ENCODE results near the gene SF3B4. TPM values are rescaled to one million over a fixed set of nuclear protein-coding genes. Genes with fewer than 3 reads are reported as not detected.

Gene SF3B4
- total and polyA plus RNA-seq, 2 of the 13 experiments (the other 11 are each of a cell fraction or from before 2014, with no cell fraction given), result 13.8 to 14.8 TPM

DNA sequence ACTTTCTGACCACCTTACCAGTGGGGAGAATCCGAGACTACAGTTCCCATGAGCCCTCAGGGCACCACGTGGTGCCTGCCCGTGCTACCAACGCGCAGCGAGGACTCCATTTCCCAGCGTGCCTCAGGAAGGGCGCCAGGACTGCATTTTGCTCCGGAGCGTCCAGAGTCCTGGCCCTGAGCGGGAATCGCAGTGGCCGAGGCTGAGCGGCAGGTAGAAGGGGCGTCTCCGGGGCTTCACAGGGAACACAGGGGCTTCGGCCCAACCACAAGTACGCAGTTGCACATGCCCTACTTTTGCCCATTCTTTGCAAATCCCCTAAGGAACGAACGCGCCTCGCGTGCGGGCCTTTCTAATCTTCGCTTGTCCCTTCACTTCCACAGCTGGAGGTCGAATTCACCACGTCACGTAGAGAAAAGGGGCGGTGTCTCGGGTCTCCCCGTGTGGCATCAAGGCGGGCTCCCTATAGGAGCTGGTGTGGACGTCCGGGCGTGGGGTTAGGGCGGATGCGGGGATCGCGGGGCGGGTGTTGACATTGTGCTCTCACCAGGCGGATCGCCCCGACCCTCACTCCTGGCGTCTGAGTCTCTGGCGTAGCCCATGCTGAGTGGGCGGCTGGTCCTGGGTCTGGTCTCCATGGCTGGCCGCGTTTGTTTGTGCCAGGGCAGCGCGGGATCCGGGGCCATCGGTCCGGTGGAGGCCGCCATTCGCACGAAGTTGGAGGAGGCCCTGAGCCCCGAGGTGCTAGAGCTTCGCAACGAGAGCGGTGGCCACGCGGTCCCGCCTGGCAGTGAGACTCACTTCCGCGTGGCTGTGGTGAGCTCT lies 27.9 kb downstream of the SF3B4 start, which contains the start of gene BOLA1 (continued):
- TF ChIP-seq, protein P1, sequence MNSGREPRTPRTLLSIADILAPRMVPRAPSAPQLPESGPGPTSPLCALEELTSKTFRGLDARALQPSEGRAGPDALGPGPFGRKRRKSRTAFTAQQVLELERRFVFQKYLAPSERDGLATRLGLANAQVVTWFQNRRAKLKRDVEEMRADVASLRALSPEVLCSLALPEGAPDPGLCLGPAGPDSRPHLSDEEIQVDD (CRISPR knock-in tag; IDR thresholded peaks at IDR 0.05; ENCODE audit: borderline replicate concordance), result no peak
- TF ChIP-seq, protein P2, sequence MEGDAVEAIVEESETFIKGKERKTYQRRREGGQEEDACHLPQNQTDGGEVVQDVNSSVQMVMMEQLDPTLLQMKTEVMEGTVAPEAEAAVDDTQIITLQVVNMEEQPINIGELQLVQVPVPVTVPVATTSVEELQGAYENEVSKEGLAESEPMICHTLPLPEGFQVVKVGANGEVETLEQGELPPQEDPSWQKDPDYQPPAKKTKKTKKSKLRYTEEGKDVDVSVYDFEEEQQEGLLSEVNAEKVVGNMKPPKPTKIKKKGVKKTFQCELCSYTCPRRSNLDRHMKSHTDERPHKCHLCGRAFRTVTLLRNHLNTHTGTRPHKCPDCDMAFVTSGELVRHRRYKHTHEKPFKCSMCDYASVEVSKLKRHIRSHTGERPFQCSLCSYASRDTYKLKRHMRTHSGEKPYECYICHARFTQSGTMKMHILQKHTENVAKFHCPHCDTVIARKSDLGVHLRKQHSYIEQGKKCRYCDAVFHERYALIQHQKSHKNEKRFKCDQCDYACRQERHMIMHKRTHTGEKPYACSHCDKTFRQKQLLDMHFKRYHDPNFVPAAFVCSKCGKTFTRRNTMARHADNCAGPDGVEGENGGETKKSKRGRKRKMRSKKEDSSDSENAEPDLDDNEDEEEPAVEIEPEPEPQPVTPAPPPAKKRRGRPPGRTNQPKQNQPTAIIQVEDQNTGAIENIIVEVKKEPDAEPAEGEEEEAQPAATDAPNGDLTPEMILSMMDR (CRISPR knock-in tag; IDR thresholded peaks at IDR 0.05), result no peak
- TF ChIP-seq ZNF672 (CRISPR knock-in tag; IDR thresholded peaks at IDR 0.05), result no peak
- TF ChIP-seq ZNF124 (CRISPR knock-in tag; IDR thresholded peaks at IDR 0.05), result 0 out of 2 replicates have a peak, but pooled peaks have one; percentile 29
- TF ChIP-seq, protein P3, sequence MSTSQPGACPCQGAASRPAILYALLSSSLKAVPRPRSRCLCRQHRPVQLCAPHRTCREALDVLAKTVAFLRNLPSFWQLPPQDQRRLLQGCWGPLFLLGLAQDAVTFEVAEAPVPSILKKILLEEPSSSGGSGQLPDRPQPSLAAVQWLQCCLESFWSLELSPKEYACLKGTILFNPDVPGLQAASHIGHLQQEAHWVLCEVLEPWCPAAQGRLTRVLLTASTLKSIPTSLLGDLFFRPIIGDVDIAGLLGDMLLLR (CRISPR knock-in tag; IDR thresholded peaks at IDR 0.05), result no peak
- TF ChIP-seq ZNF335 (CRISPR knock-in tag; IDR thresholded peaks at IDR 0.05), result peak; percentile 79; the same call in 1 of the 2 replicates
- TF ChIP-seq, protein P4, sequence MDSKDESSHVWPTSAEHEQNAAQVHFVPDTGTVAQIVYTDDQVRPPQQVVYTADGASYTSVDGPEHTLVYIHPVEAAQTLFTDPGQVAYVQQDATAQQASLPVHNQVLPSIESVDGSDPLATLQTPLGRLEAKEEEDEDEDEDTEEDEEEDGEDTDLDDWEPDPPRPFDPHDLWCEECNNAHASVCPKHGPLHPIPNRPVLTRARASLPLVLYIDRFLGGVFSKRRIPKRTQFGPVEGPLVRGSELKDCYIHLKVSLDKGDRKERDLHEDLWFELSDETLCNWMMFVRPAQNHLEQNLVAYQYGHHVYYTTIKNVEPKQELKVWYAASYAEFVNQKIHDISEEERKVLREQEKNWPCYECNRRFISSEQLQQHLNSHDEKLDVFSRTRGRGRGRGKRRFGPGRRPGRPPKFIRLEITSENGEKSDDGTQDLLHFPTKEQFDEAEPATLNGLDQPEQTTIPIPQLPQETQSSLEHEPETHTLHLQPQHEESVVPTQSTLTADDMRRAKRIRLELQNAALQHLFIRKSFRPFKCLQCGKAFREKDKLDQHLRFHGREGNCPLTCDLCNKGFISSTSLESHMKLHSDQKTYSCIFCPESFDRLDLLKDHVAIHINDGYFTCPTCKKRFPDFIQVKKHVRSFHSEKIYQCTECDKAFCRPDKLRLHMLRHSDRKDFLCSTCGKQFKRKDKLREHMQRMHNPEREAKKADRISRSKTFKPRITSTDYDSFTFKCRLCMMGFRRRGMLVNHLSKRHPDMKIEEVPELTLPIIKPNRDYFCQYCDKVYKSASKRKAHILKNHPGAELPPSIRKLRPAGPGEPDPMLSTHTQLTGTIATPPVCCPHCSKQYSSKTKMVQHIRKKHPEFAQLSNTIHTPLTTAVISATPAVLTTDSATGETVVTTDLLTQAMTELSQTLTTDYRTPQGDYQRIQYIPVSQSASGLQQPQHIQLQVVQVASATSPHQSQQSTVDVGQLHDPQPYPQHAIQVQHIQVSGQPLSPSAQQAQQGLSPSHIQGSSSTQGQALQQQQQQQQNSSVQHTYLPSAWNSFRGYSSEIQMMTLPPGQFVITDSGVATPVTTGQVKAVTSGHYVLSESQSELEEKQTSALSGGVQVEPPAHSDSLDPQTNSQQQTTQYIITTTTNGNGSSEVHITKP (CRISPR knock-in tag; IDR thresholded peaks at IDR 0.05; ENCODE audit: low read depth), result peak; percentile 41; the same call in 1 of the 2 replicates
- 0 out of 4 replicates have a peak, but pooled peaks of 1 of the 2 experiments have one; percentile 50 for TF ChIP-seq KLF16 (CRISPR knock-in tag; IDR thresholded peaks at IDR 0.05)
- TF ChIP-seq, protein P5, sequence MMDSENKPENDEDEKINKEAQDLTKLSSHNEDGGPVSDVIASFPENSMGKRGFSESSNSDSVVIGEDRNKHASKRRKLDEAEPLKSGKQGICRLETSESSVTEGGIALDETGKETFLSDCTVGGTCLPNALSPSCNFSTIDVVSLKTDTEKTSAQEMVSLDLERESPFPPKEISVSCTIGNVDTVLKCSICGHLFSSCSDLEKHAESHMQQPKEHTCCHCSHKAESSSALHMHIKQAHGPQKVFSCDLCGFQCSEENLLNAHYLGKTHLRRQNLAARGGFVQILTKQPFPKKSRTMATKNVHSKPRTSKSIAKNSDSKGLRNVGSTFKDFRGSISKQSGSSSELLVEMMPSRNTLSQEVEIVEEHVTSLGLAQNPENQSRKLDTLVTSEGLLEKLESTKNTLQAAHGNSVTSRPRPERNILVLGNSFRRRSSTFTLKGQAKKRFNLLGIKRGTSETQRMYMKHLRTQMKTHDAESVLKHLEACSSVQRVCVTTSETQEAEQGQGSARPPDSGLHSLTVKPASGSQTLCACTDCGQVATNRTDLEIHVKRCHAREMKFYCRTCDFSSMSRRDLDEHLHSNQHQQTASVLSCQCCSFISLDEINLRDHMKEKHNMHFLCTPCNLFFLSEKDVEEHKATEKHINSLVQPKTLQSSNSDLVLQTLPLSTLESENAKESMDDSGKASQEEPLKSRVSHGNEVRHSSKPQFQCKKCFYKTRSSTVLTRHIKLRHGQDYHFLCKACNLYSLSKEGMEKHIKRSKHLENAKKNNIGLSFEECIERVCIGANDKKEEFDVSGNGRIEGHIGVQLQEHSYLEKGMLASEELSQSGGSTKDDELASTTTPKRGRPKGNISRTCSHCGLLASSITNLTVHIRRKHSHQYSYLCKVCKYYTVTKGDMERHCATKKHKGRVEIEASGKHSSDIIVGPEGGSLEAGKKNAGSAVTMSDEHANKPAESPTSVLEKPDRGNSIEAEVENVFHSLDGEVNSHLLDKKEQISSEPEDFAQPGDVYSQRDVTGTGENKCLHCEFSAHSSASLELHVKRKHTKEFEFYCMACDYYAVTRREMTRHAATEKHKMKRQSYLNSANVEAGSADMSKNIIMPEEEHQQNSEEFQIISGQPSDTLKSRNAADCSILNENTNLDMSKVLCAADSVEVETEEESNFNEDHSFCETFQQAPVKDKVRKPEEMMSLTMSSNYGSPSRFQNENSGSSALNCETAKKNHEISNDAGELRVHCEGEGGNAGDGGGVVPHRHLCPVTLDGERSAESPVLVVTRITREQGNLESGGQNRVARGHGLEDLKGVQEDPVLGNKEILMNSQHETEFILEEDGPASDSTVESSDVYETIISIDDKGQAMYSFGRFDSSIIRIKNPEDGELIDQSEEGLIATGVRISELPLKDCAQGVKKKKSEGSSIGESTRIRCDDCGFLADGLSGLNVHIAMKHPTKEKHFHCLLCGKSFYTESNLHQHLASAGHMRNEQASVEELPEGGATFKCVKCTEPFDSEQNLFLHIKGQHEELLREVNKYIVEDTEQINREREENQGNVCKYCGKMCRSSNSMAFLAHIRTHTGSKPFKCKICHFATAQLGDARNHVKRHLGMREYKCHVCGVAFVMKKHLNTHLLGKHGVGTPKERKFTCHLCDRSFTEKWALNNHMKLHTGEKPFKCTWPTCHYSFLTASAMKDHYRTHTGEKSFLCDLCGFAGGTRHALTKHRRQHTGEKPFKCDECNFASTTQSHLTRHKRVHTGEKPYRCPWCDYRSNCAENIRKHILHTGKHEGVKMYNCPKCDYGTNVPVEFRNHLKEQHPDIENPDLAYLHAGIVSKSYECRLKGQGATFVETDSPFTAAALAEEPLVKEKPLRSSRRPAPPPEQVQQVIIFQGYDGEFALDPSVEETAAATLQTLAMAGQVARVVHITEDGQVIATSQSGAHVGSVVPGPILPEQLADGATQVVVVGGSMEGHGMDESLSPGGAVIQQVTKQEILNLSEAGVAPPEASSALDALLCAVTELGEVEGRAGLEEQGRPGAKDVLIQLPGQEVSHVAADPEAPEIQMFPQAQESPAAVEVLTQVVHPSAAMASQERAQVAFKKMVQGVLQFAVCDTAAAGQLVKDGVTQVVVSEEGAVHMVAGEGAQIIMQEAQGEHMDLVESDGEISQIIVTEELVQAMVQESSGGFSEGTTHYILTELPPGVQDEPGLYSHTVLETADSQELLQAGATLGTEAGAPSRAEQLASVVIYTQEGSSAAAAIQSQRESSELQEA (CRISPR knock-in tag; IDR thresholded peaks at IDR 0.05; ENCODE audit: not compliant biosample characterization), result no peak
- peak; percentile 72; the same call in 1 of the 2 replicates for TF ChIP-seq ZNF670 (CRISPR knock-in tag; IDR thresholded peaks at IDR 0.05; ENCODE audit: borderline replicate concordance)

All from HepG2 (cell line).